HG02981 (cell line): ENCODE measurements around the gene SPATS1.
A peak's percentile ranks its signal among the peaks of the same experiment; 100 is the strongest.

Experiments used
- ATAC-seq: cut with Tn5 transposase; IDR thresholded peaks from one replicate; pipeline ENCODE4 v1.9.1; 2021; ENCODE audit warnings: mild to moderate bottlenecking, moderate library complexity; ENCODE audit not compliant: unreplicated experiment

SPATS1 gene

DNA sequence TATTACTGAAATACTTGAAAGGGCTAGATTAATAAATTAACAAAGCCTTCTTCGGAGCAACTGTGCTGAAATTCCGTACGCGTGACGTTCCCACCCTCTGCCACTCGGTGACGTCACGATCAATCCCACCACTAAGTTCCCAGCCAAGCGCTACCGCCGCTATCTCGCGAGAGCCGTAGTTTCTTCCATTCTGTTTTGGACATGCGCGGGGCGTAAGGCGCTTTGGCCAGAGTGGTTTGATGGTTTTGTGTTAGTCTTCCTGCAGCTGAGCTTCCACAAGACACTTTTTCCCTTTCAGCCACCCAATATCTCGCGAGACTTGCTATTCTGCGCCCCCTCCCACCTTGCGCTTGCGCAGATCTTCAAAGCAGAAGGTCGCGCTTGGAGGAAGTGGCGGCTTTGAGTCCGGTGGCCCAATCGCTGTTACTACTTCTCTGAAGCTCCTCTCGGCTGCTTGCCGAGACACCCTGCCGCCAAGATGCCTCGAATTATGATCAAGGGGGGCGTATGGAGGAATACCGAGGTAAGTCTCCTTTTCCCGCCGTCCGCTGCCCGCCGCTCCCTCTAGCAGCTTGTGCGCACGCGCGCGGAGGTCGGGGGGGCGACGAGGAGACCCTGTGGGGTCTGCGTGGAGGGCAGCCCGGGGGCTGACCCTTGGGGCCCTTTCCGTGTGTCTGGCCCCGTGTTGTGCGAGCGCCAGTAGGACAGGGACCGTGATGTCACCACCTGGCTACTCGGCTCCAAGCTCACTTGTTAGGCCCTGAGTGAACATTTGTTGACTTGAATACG is 45.1 kb downstream of the SPATS1 start, which contains the start of gene CDC5L:
CDC5L (plus strand) TSS at position 361 of the 789 bp plus-strand sequence; CDS start at position 479, 118 bp downstream.
- peak; percentile 88 for ATAC-seq

DNA sequence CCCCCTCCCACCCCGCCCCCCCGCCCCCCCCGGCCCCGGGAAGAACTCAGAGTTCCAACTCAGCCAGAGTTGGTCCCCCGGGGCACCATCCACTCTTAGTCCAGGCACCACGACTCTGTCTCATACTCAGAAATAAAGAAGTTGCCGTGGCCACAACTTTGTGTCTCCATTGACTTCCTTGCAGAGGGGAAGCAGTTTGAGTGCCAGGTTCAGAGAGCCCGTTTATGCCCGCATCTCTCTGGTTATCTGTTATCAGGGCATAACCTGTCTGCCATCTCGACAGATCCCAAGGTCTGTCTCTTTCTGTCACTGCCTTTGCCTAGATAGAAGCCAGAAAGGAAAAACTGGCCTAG is 45.7 kb downstream of the SPATS1 start:
- no peak for ATAC-seq

DNA sequence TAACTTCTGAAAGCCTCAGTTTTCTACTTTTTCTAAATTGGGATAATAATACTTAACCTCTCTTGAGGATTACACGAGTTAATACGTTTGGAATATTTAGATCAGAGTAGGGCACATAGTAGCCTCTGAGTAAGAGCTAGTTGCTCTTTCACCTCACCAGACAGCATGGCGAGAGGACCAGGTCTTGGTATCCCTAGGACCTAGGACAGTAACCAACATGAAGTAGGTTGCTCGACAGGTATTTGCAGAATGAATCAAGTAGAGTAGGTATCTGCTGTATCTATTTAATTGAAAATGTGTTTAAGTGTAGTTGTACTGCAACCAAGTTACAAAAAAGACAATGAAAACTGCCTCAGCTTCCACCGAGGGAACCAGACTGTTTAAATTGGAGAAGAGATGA is 46.4 kb downstream of the SPATS1 start:
- no peak for ATAC-seq

DNA sequence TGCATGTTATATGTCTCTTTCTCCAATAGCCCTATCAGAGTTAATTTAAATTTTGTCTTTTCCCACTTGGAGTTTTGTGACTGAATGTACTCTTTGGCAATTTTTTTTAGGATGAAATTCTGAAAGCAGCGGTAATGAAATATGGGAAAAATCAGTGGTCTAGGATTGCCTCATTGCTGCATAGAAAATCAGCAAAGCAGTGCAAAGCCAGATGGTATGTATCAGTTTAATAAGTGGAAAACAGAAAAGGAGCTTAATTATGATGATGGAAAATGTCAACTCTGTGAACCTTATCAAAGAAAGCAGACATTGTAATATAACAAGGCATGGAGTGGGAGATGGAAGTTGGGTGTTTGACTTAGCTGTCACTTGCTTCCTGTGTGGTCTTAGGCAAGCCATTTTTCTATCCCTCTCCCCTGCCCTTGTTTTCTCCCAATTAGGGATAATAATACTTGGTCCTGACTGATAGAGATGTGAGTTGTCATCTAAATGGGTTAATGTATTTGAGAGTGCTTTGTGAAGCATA is 47.8 kb downstream of the SPATS1 start:
- no peak for ATAC-seq
